Measurements from ENCODE around the gene CDC26. TPM values are rescaled to one million over a fixed set of nuclear protein-coding genes. Genes with fewer than 3 reads are reported as not detected.
"Not testable (repeated sequence)": the region's sequence is repeated elsewhere in the genome, so short reads cannot be mapped to it uniquely, and the experiment has no call there.

Gene CDC26
- total RNA-seq, 1 donor: 61.3 TPM

DNA sequence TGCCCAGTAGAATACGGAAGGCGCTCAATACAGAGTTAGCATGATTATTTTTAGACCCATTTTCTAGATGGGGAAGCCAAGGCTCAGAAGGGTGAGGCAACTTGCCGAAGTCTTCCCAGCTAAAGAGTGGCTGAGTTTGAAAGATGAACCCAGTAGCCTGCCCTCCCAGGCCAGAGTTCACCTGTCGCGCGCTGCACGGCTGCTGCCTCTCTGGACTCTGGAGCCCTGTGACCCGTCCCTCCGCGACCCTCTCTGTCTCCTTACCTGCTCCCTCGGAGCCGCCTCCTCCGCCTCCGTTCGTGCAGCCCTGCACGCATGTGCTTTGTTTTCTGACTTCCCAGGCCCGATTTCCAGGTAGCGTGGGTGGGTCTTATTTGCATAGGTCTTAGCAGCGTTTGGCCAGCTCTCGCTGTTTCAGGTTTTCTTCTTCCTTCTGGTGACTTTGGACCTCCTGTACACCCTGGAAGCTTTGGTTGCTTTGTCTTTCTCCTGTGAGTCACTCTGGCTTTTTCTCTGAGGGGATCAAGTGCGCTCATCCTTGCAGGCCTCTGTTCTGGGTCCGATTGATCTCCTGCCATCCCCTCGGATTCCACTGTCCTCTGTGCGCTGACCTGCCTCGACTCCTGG lies 27.5 kb upstream of the CDC26 start, which contains the start of gene RNF183:
Gene RNF183, minus strand, starts transcription at position 585 of the 627 bp plus-strand sequence. CDS start 5,192 bp downstream, outside the sequence.
- DNase-seq (ENCODE audit: low read depth): no peak
- no peak within 1 kb of the TSS for H3K4me3 ChIP-seq (ENCODE audit: low read depth, low read length)
- TF ChIP-seq, protein P1, sequence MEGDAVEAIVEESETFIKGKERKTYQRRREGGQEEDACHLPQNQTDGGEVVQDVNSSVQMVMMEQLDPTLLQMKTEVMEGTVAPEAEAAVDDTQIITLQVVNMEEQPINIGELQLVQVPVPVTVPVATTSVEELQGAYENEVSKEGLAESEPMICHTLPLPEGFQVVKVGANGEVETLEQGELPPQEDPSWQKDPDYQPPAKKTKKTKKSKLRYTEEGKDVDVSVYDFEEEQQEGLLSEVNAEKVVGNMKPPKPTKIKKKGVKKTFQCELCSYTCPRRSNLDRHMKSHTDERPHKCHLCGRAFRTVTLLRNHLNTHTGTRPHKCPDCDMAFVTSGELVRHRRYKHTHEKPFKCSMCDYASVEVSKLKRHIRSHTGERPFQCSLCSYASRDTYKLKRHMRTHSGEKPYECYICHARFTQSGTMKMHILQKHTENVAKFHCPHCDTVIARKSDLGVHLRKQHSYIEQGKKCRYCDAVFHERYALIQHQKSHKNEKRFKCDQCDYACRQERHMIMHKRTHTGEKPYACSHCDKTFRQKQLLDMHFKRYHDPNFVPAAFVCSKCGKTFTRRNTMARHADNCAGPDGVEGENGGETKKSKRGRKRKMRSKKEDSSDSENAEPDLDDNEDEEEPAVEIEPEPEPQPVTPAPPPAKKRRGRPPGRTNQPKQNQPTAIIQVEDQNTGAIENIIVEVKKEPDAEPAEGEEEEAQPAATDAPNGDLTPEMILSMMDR (IDR thresholded peaks at IDR 0.05; ENCODE audit: insufficient read depth, low read depth, low read length): no peak

DNA sequence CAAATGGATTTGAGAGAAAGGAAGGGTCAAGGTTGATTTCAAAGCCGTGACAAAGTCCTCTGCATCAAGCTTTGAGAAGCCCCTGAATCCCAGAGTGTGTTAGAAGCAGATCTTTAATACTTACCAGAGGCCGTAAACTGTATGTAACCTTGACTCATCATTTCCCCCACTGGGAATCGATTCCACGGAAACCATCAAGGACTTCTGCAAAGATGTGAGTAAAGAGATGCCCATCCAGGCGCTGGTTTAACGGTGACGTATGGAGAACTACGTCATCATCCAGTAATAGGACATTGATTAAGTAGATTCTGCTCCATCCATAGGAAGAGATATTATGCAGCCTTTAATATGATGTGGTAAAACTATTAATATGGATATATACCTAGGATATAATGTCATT lies 26.2 kb upstream of the CDC26 start:
- TF ChIP-seq, protein P1 (IDR thresholded peaks at IDR 0.05; ENCODE audit: insufficient read depth, low read depth, low read length): no peak
- H3K4me3 ChIP-seq (ENCODE audit: low read depth, low read length): no peak overlapping the region
- no peak for DNase-seq (ENCODE audit: low read depth)

DNA sequence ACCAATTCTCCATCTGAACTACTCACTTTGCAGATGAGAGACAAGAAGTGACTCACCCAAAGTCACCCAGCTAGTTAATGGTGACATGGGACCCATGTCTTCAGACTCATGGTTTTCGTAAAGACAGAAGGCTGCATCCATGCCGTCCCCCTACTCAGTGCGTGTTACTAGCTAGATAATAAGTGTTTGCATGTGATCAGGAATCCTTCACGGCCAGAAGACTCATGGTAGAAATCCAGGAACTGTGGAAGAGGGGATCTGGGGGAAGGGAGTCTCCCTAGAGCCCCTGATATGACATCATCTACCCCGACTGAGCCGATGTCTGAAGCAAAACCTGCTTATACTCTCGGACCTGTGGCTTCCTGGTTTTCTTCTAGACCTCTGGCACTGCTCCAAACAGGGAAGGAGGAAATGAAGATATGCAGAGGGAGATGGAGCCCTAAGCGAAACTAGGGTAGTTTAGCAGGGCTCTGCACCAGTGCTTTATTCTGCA lies 24.5 kb upstream of the CDC26 start:
- no peak overlapping the region for H3K4me3 ChIP-seq (ENCODE audit: low read depth, low read length)
- DNase-seq (ENCODE audit: low read depth): peak; percentile 42
- TF ChIP-seq, protein P1 (IDR thresholded peaks at IDR 0.05; ENCODE audit: insufficient read depth, low read depth, low read length): no peak

DNA sequence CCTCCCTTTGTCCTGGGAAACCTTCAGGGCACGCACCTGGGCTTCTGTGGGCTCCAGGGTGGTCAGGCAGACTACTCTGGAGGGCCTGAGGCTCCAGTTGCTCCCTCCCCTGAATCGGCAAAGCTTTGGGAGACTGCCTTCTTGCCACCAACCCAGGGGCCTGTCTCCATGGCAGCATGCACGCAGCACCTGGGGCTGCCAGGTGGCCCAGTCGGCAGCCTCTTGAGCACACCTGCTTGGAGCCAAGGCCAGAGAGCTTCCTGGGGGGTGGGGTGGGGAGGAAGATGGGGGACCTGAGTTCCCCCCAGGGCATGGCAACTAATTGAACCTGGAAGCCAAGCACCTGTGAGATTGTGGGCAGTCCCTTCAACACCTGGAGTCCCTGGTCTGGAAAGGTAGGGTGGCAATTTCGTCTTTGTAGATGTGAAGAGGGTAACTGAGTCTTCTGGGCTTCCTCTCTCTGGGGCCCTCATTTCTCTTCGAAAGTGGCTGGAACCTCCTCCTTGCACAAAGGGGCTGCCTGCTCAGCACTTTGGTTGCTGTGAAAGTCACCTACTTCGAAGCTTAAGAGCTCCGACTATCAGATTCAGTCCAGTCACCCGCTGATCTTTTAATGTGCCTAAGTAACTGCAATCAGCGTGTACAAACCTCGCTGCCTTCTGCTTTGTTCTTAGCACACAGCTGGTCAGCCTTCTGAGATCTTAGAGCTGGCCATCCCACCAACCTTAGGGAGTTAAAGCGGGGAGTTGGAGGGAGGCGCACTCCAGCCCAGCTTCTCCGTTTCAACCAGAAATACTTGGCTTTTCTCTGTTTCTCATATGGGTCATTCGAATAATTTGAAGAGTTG lies 23.8 kb upstream of the CDC26 start:
- TF ChIP-seq, protein P1 (IDR thresholded peaks at IDR 0.05; ENCODE audit: insufficient read depth, low read depth, low read length): no peak
- H3K4me3 ChIP-seq (ENCODE audit: low read depth, low read length): no peak overlapping the region
- DNase-seq (ENCODE audit: low read depth): no peak

DNA sequence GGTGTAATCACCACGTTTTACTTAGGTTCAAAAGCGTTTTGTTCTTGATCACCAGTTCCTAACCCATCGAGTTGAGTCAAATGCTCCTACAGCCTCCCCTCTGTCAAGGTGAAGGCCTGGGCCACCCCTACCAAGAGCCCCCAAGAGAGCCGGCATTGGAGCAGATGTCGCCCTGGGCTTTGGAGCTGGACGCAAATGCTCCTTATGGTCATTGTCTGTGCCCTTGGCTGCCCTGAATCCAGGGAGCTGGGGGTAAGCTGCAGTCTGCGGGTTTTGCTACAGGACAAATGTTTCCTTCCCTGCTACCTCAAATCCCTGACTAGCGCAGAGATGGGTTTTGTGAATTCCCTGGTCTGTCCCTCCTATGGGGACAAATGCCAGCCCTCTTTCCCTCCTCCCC lies 22.9 kb upstream of the CDC26 start:
- no peak overlapping the region for H3K4me3 ChIP-seq (ENCODE audit: low read depth, low read length)
- no peak for DNase-seq (ENCODE audit: low read depth)
- TF ChIP-seq, protein P1 (IDR thresholded peaks at IDR 0.05; ENCODE audit: insufficient read depth, low read depth, low read length): no peak

DNA sequence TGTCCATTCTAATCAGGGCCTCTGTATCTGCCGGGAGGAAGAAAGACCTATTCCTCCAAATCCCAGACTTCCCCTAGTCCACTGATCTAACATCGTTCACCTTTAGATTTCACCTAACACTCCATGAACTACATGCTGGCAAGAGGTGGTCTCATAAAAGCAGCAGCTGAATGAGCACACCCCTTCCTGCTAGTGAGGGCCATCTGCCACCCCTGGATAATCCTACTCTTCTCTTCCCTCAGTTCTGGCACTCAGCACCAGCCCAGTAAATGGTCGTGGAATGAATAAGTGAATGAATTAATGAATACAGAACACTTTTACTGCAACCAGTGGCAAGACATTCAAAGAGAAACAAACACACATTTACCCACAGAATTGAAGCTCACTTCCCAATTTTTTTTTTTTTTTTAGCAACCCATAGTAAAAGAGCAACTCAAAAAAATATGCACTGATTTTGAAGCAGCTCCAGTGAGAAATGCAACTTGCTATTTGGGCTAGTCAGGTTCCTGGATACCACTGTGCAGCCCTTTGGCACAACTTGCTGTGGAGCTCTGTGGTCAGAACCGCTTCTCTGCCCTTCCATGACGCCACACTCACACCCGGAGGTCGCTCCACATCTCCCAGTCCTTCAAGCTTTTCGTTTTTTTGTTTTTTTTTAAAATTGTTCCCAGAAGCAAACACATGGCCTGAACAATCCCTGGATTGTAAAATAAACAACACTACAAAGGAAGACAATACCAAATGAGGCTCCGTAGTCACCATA lies 21.6 kb upstream of the CDC26 start:
- no peak overlapping the region for H3K4me3 ChIP-seq (ENCODE audit: low read depth, low read length)
- DNase-seq (ENCODE audit: low read depth): no peak
- TF ChIP-seq, protein P1 (IDR thresholded peaks at IDR 0.05; ENCODE audit: insufficient read depth, low read depth, low read length): no peak

DNA sequence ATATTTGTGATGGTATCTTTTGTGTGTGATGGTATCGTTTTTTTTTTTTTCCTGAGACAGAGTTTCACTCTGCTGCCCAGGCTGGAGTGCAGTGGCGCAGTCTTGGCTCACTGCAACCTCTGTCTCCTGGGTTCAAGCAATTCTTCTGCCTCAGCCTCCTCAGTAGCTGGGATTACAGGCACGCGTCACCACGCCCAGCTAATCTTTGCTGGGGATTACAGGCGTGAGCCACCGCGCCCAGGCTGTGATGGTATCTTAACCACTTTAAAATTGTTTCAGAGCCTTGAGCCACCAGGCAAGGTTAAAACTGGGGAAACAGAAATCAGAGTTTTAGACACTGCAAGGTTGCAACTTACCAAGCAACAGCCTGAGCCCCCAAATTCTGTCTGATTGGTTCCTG lies 20.9 kb upstream of the CDC26 start:
- not testable (repeated sequence) for H3K4me3 ChIP-seq (ENCODE audit: low read depth, low read length)
- DNase-seq (ENCODE audit: low read depth): peak; percentile 10
